Measurements from ENCODE around the gene RNF149.

DNA sequence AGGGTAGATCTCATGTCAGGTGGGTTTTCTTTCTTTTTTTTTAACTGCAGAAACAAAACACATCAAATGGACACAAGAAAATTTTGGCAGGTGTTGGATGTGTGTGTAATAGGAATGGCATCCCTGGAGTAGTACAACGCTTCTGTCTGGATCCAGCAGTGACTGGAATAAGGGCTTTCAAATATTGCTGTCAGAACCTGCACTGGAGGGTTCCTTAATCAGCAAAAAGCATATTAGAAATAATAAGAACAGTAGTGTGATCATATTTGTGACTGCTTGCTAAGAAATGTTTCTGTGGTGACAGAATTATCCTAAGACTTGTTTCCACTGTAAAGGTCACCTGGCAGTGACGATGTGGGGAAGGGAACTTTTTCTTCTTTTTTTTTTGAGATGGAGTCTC is 48.0 kb upstream of the RNF149 start:
- TF ChIP-seq, protein P1, sequence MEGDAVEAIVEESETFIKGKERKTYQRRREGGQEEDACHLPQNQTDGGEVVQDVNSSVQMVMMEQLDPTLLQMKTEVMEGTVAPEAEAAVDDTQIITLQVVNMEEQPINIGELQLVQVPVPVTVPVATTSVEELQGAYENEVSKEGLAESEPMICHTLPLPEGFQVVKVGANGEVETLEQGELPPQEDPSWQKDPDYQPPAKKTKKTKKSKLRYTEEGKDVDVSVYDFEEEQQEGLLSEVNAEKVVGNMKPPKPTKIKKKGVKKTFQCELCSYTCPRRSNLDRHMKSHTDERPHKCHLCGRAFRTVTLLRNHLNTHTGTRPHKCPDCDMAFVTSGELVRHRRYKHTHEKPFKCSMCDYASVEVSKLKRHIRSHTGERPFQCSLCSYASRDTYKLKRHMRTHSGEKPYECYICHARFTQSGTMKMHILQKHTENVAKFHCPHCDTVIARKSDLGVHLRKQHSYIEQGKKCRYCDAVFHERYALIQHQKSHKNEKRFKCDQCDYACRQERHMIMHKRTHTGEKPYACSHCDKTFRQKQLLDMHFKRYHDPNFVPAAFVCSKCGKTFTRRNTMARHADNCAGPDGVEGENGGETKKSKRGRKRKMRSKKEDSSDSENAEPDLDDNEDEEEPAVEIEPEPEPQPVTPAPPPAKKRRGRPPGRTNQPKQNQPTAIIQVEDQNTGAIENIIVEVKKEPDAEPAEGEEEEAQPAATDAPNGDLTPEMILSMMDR (IDR thresholded peaks at IDR 0.05): no peak
- no peak for TF ChIP-seq POLR2A (IDR thresholded peaks at IDR 0.05)
